GM18505 (cell line): ENCODE data around the gene AGA.

Experiments used
- ATAC-seq: cut with Tn5 transposase; IDR thresholded peaks from one replicate; pipeline ENCODE4 v1.9.1; 2021; ENCODE audit not compliant: unreplicated experiment
- POLR2A ChIP-seq: IDR thresholded peaks from 4 replicates; pipeline ENCODE4 v1.6.1; 2011; ENCODE audit warnings: borderline replicate concordance; ENCODE audit not compliant: insufficient read depth, insufficient read length; ENCODE audit errors: extremely low read depth

AGA gene

GRCh38 chr4:177434667-177435066 lies 7.6 kb downstream of the AGA start:
- no peak for TF ChIP-seq POLR2A
- ATAC-seq, result no peak

GRCh38 chr4:177427192-177427591 lies 15.0 kb downstream of the AGA start:
- ATAC-seq, result no peak
- TF ChIP-seq POLR2A, result no peak

GRCh38 chr4:177419434-177419833 lies 22.8 kb downstream of the AGA start:
- ATAC-seq, result no peak

GRCh38 chr4:177413656-177414055 lies 28.6 kb downstream of the AGA start:
- no peak for TF ChIP-seq POLR2A
- ATAC-seq, result no peak

More at GRCh38 chr4:177419434-177419833, 22.8 kb downstream of the AGA start:
- no peak for TF ChIP-seq POLR2A

GRCh38 chr4:177413076-177413475 lies 29.2 kb downstream of the AGA start:
- no peak for TF ChIP-seq POLR2A
- no peak for ATAC-seq

- TF ChIP-seq POLR2A, result no peak
- ATAC-seq, result no peak
Observed at GRCh38 chr4:177411996-177412395, 30.2 kb downstream of the AGA start.

GRCh38 chr4:177410566-177410965 lies 31.7 kb downstream of the AGA start:
- ATAC-seq, result no peak
- TF ChIP-seq POLR2A, result no peak

GRCh38 chr4:177408023-177408422 lies 34.2 kb downstream of the AGA start:
- no peak for TF ChIP-seq POLR2A
- ATAC-seq, result no peak

- no peak for TF ChIP-seq POLR2A
- ATAC-seq, result no peak
Observed at GRCh38 chr4:177405508-177405907, 36.7 kb downstream of the AGA start.

GRCh38 chr4:177404986-177405385 lies 37.3 kb downstream of the AGA start:
- ATAC-seq, result no peak
- TF ChIP-seq POLR2A, result no peak

GRCh38 chr4:177404342-177404741 lies 37.9 kb downstream of the AGA start:
- ATAC-seq, result no peak
- TF ChIP-seq POLR2A, result no peak

- no peak for ATAC-seq
- no peak for TF ChIP-seq POLR2A
Observed at GRCh38 chr4:177403746-177404145, 38.5 kb downstream of the AGA start.

GRCh38 chr4:177401658-177402273 lies 40.5 kb downstream of the AGA start:
- no peak for TF ChIP-seq POLR2A
- no peak for ATAC-seq

- TF ChIP-seq POLR2A, result no peak
- no peak for ATAC-seq
Observed at GRCh38 chr4:177400030-177400429, 42.2 kb downstream of the AGA start.

GRCh38 chr4:177396352-177396751 lies 45.9 kb downstream of the AGA start:
- no peak for TF ChIP-seq POLR2A
- ATAC-seq, result no peak

GRCh38 chr4:177393236-177393635 lies 49.0 kb downstream of the AGA start:
- ATAC-seq, result no peak

GRCh38 chr4:177391953-177392352 lies 50.3 kb downstream of the AGA start:
- ATAC-seq, result no peak
- no peak for TF ChIP-seq POLR2A

More at GRCh38 chr4:177393236-177393635, 49.0 kb downstream of the AGA start:
- TF ChIP-seq POLR2A, result no peak
